GM23248 (cell line): Measurements from ENCODE around the gene ROPN1L.

Experiments
- EZH2 ChIP-seq: fragments of 200-600 bp; sonication (generic); IDR thresholded peaks from 2 replicates; pipeline ENCODE4 v1.6.1; 2018; ENCODE audit warnings: antibody characterized with exemption, mild to moderate bottlenecking; ENCODE audit not compliant: insufficient read depth, poor library complexity, severe bottlenecking
- EZH2phosphoT487 ChIP-seq: fragments of 200-600 bp; sonication (generic); IDR thresholded peaks from 2 replicates; pipeline ENCODE4 v1.6.1; 2018; ENCODE audit warnings: antibody characterized with exemption, moderate library complexity, mild to moderate bottlenecking, low read depth; ENCODE audit not compliant: insufficient read depth

- no peak for TF ChIP-seq EZH2
- no peak for TF ChIP-seq EZH2phosphoT487
These were observed 24.9 kb downstream of the ROPN1L start for GRCh38 chr5:10466446-10467073.
